GM12892 (cell line): ENCODE results near the gene LBX2.
A peak's percentile ranks its signal among the peaks of the same experiment; 100 is the strongest.

Experiments
- DNase-seq: peaks from one replicate; pipeline ENCODE4 v3.0.0; 2011; ENCODE audit not compliant: insufficient read length
- FAIRE-seq: peaks from 2 replicates; lab custom pipeline; 2011; peaks lifted over from hg19 to GRCh38; lab: Jason Lieb, UNC
- POLR2A ChIP-seq: IDR thresholded peaks from 2 replicates; pipeline ENCODE4 v1.6.1; 2011; ENCODE audit warnings: low read depth, low read length, control low read depth
- POLR2AphosphoS5 ChIP-seq: IDR thresholded peaks from 2 replicates; pipeline ENCODE4 v1.6.1; 2011; ENCODE audit warnings: low read depth, low read length, control low read depth
- TAF1 ChIP-seq: IDR thresholded peaks from 2 replicates; pipeline ENCODE4 v1.6.1; 2011; ENCODE audit warnings: low read depth, mild to moderate bottlenecking, control low read depth, low read length, borderline replicate concordance

LBX2 gene

GRCh38 chr2:74457129-74457548, 42.3 kb downstream of the LBX2 start:
- FAIRE-seq: no peak
- TF ChIP-seq POLR2AphosphoS5 (no peak; the same call in 1 of the 2 replicates), POLR2A (no peak; the same call in 1 of the 2 replicates), TAF1 (no peak)
- DNase-seq: no peak

DNA sequence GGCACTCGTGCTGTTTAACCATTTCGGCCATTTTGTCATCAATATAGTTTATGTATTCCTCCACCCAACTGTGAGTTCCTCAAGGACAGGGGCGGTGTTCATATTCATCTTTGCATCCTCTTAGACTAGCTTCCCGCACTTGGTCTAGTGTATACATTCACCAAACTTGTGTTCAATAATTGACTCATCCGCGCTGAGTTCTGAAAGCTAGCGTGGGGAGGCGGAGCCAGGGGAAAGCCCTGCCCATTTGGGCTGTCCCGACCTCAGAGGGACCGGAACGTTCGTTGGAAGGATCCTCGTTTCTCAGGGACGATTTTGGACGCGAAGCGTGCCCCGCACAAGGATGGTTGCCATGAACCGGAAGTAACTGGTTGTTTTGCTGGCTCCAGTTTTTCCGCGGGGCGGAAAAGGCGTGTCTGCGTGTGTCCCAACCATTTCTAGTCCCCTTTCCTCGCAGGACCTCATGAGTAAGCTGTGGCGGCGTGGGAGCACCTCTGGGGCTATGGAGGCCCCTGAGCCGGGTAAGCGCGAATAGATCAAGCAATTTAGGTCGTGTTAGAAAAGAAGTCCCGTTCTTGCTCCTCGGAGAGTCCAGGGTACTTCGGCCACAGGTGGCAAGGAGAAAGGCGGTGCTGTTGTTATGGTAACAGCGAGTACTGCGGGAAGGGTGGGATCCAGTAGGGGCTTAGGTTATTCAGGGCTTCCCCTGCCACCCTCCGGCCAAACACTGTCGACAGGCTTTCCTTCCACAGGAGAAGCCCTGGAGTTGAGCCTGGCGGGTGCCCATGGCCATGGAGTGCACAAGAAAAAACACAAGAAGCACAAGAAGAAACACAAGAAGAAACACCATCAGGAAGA, 44.5 kb downstream of the LBX2 start, which contains the start of gene INO80B:
TSS of gene INO80B (plus strand) at position 434 of the 858 bp plus-strand sequence. CDS start at position 464, 30 bp downstream.
- DNase-seq (peak; percentile 63), FAIRE-seq (peak; percentile 99)
- peak; percentile 42; the same call in 1 of the 2 replicates for TF ChIP-seq POLR2AphosphoS5
- TF ChIP-seq POLR2A: 0 out of 2 replicates have a peak, but pooled peaks have one; percentile 35
- 0 out of 2 replicates have a peak, but pooled peaks have one; percentile 9 for TF ChIP-seq TAF1

DNA sequence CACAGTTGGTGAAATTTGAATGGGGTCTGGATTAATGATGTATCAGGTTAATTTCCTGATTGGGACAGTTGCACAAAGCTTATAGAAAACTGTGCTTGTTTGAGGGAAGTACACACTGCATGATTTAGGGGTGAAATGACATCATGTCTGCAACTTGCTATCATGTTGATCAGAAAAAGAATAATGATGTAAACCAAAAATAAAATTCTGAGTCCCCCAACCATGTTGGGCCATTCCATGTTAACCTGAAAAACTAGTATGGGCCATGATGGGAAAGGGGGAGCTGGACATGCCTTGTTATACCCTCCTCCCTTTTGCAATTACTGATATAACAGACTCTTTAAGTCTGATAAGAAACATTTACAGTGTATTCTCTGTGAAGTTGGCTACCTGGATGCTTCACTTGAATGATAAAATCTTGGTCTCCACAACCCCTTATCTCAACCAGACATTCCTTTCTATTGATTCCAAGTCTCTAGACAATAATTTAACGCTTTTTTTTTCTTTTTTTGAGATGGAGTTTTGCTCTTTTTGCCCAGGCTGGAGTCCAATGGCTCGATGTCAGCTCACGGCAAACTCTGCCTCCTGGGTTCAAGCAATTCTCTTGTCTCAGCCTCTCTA, 48.7 kb downstream of the LBX2 start:
- no peak for DNase-seq
- no peak for FAIRE-seq
- TF ChIP-seq TAF1 (no peak), POLR2A (no peak)

DNA sequence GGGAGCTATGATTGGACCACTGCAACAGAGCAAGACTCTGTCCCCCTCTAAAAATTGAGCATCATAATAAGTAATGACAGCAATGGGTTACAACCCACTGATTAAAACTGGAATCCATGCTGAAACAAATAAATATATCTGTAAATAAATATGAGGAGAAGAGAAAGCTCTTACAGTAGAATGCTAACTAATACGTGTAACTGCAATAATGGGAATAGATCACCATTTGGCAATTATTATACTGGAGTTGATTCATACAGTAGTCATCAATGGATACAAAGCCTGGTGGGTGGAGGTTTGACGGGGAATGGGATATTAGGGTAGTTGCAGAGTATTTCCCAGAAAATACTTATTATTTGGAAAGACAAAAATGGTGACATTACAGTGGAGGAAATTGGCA, 50.6 kb downstream of the LBX2 start:
- no peak for FAIRE-seq
- no peak for TF ChIP-seq POLR2A
- no peak for TF ChIP-seq POLR2AphosphoS5
- TF ChIP-seq TAF1: no peak
- no peak for DNase-seq
